Breast epithelium (tissue), 4 donors: ENCODE data around the gene NET1. TPM values are rescaled to one million over a fixed set of nuclear protein-coding genes. Genes with fewer than 3 reads are reported as not detected.

Source experiments
- DNase-seq, 2 donors: peaks; one replicate each; pipeline ENCODE4 v3.0.0-alpha.2; 2019; ENCODE audit warnings: low spot score in 2 of 2
- H3K27ac ChIP-seq, 2 donors: fragments of 200-600 bp; sonication (generic) in 1 of 2; one replicate each; pipeline ENCODE4 v1.5.1; 2016 to 2019; ENCODE audit warnings: mild to moderate bottlenecking in 1 of 2
- H3K27me3 ChIP-seq, 2 donors: fragments of 200-600 bp; sonication (generic) in 1 of 2; one replicate each; pipeline versions ENCODE4 v1.5.1 to v1.6.0; 2017 to 2019; ENCODE audit warnings: control low read depth in 1 of 2, mild to moderate bottlenecking in 1 of 2
- H3K36me3 ChIP-seq: fragments of 200-600 bp; one replicate; pipeline ENCODE4 v1.5.1; 2019
- H3K4me1 ChIP-seq, 2 donors: fragments of 200-600 bp; sonication (generic); one replicate each; pipeline ENCODE4 v1.5.1; 2016 to 2019; ENCODE audit warnings: control low read depth in 1 of 2
- H3K4me3 ChIP-seq, 3 donors: fragments of 200-600 bp; sonication (generic); 1 replicate in 2 of 3; 2 replicates in 1 of 3; pipeline ENCODE4 v1.5.1; 2016 to 2019; ENCODE audit warnings: mild to moderate bottlenecking in 3 of 3, moderate library complexity in 2 of 3
- H3K9me3 ChIP-seq, 2 donors: fragments of 200-600 bp; sonication (generic) in 1 of 2; one replicate each; pipeline ENCODE4 v1.5.1; 2016 to 2019; ENCODE audit warnings: control low read depth in 1 of 2
- POLR2A ChIP-seq: fragments of 450-650 bp; IDR thresholded peaks from one replicate; pipeline ENCODE4 v1.6.1; 2016; ENCODE audit warnings: antibody characterized with exemption, mild to moderate bottlenecking, moderate library complexity
- POLR2AphosphoS5 ChIP-seq, 3 donors: sonication (generic); formaldehyde crosslinking; IDR thresholded peaks; one replicate each; pipeline ENCODE4 v1.6.1; 2017; ENCODE audit warnings: antibody characterized with exemption in 3 of 3
- intact Hi-C: fragments of 100-400 bp; cut with DNase I; formaldehyde crosslinking; loops from one replicate; pipeline ENCODE4 v1.15.1; 2023; ENCODE audit warnings: low total_unique reads
- total RNA-seq, 3 donors: library from RNA; depleted of rRNA; stranded (reverse); fragments of >200 nt; gene quantifications; one replicate each; pipeline ENCODE4 v1.1.0, GENCODE V29; 2016
- TF ChIP-seq, protein P1 (sequence below), 3 donors: fragments of 450-650 bp; IDR thresholded peaks; one replicate each; pipeline ENCODE4 v1.5.1; 2016 to 2017; ENCODE audit warnings: antibody characterized with exemption in 3 of 3, mild to moderate bottlenecking in 3 of 3, moderate library complexity in 3 of 3

Gene NET1
- total RNA-seq, 3 donors from 2014 or later = 87.2 to 179 (median 145) TPM

GRCh38 chr10:5445006-5445405 lies 32.6 kb downstream of the NET1 start:
- no peak for DNase-seq
- Histone ChIP-seq H3K36me3 (no peaks in the 10 kb centered on the region), H3K4me1 (no peaks in the 10 kb centered on the region), H3K9me3 (no peaks in the 10 kb centered on the region), H3K27me3 (no peaks in the 10 kb centered on the region), H3K27ac (no peak overlapping the region), H3K4me3 (no peak overlapping the region)
- TF ChIP-seq POLR2A = no peak
- no peak for TF ChIP-seq POLR2AphosphoS5 (IDR thresholded peaks at IDR 0.05)
- TF ChIP-seq, protein P1, sequence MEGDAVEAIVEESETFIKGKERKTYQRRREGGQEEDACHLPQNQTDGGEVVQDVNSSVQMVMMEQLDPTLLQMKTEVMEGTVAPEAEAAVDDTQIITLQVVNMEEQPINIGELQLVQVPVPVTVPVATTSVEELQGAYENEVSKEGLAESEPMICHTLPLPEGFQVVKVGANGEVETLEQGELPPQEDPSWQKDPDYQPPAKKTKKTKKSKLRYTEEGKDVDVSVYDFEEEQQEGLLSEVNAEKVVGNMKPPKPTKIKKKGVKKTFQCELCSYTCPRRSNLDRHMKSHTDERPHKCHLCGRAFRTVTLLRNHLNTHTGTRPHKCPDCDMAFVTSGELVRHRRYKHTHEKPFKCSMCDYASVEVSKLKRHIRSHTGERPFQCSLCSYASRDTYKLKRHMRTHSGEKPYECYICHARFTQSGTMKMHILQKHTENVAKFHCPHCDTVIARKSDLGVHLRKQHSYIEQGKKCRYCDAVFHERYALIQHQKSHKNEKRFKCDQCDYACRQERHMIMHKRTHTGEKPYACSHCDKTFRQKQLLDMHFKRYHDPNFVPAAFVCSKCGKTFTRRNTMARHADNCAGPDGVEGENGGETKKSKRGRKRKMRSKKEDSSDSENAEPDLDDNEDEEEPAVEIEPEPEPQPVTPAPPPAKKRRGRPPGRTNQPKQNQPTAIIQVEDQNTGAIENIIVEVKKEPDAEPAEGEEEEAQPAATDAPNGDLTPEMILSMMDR (IDR thresholded peaks at IDR 0.05) = no peak
- intact Hi-C loops = loop anchor here (10.0 kb wide), 1 partner anchor 180 kb away; no protein-coding TSS in a partner anchor

GRCh38 chr10:5446390-5446926 lies 34.1 kb downstream of the NET1 start:
- H3K27ac ChIP-seq = peak overlapping the region; percentile 88 to 91
- H3K4me3 ChIP-seq = peak overlapping the region; percentile 43 to 68 (median 57)
- DNase-seq = peak; percentile 84 to 90
- no peaks in the 10 kb centered on the region for H3K9me3 ChIP-seq
- no peaks in the 10 kb centered on the region for H3K36me3 ChIP-seq
- H3K4me1 ChIP-seq = no peaks in the 10 kb centered on the region
- intact Hi-C loops = loop anchor here (10.0 kb wide), 1 partner anchor 178 kb away; no protein-coding TSS in a partner anchor
- H3K27me3 ChIP-seq = no peaks in the 10 kb centered on the region
- TF ChIP-seq, protein P1 (IDR thresholded peaks at IDR 0.05) = no peak
- TF ChIP-seq POLR2AphosphoS5 (IDR thresholded peaks at IDR 0.05) (peak; percentile 88 to 98 (median 95)), POLR2A (peak; percentile 68)

GRCh38 chr10:5447056-5447455 lies 34.7 kb downstream of the NET1 start:
- Histone ChIP-seq H3K4me1 (no peaks in the 10 kb centered on the region), H3K27me3 (no peaks in the 10 kb centered on the region), H3K4me3 (peak overlapping the region; percentile 43 to 68 (median 57)), H3K27ac (peak overlapping the region; percentile 88 to 91), H3K36me3 (no peaks in the 10 kb centered on the region), H3K9me3 (no peaks in the 10 kb centered on the region)
- DNase-seq = no peak
- intact Hi-C loops = loop anchor here (10.0 kb wide), 1 partner anchor 178 kb away; no protein-coding TSS in a partner anchor
- TF ChIP-seq POLR2A (no peak), POLR2AphosphoS5 (IDR thresholded peaks at IDR 0.05) (no peak)
- TF ChIP-seq, protein P1 (IDR thresholded peaks at IDR 0.05) = no peak

GRCh38 chr10:5447611-5448071 lies 35.3 kb downstream of the NET1 start:
- TF ChIP-seq, protein P1 (IDR thresholded peaks at IDR 0.05) = no peak
- TF ChIP-seq POLR2AphosphoS5 (IDR thresholded peaks at IDR 0.05) = peak in 2 of 3 donors; percentile 14 to 21
- H3K4me1 ChIP-seq = no peaks in the 10 kb centered on the region
- H3K4me3 ChIP-seq = peak overlapping the region; percentile 43 to 68 (median 57)
- DNase-seq = no peak
- peak overlapping the region; percentile 88 to 91 for H3K27ac ChIP-seq
- intact Hi-C loops = loop anchor here (10.0 kb wide), 1 partner anchor 177 kb away; no protein-coding TSS in a partner anchor
- no peaks in the 10 kb centered on the region for H3K36me3 ChIP-seq
- no peaks in the 10 kb centered on the region for H3K27me3 ChIP-seq
- no peaks in the 10 kb centered on the region for H3K9me3 ChIP-seq

DNA sequence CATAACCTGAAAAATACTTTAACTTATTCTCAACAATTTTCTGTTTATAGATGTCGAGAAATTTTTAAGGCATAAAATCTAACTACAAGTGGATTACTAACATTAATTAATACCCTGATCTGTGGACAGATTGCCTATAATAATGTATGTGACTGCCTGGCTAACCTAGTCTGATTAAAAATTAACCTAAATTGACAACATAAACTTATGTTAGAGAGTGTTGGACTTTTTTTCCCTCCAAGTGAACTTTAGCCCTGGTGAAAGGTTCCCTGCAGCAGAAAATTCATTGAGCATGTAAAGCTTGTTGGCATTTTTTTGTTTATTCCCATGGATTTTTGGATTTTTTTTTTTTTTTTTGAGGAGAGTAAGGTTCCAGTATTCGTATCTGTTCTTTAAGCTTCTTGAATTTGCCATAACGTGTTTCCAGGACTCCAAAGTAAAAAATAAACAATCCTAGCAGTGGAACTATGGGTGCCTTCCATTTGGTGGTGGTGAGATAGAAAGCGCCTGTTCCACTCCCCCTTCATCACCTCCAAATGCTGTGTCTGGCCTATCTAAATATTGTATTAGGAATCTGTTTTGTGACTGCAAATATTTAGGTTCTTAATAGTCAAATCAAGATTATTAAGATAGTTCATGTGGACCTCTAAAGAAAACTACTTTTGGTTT lies 36.1 kb downstream of the NET1 start:
- DNase-seq = no peak
- H3K36me3 ChIP-seq = no peaks in the 10 kb centered on the region
- intact Hi-C loops = loop anchor here (10.0 kb wide), 1 partner anchor 176 kb away; no protein-coding TSS in a partner anchor
- peak overlapping the region; percentile 43 to 68 (median 57) for H3K4me3 ChIP-seq
- peak overlapping the region; percentile 65 to 91 for H3K27ac ChIP-seq
- no peaks in the 10 kb centered on the region for H3K9me3 ChIP-seq
- no peak for TF ChIP-seq POLR2AphosphoS5 (IDR thresholded peaks at IDR 0.05)
- no peak for TF ChIP-seq POLR2A
- TF ChIP-seq, protein P1 (IDR thresholded peaks at IDR 0.05) = no peak
- no peaks in the 10 kb centered on the region for H3K27me3 ChIP-seq
- no peaks in the 10 kb centered on the region for H3K4me1 ChIP-seq
